AG08396 (cell line): Measurements from ENCODE around the gene HMOX2.

Experiments used
- DNase-seq: peaks from one replicate; pipeline ENCODE4 v3.0.0; 2012; ENCODE audit warnings: low spot score, mixed read lengths

The HMOX2 gene

DNA sequence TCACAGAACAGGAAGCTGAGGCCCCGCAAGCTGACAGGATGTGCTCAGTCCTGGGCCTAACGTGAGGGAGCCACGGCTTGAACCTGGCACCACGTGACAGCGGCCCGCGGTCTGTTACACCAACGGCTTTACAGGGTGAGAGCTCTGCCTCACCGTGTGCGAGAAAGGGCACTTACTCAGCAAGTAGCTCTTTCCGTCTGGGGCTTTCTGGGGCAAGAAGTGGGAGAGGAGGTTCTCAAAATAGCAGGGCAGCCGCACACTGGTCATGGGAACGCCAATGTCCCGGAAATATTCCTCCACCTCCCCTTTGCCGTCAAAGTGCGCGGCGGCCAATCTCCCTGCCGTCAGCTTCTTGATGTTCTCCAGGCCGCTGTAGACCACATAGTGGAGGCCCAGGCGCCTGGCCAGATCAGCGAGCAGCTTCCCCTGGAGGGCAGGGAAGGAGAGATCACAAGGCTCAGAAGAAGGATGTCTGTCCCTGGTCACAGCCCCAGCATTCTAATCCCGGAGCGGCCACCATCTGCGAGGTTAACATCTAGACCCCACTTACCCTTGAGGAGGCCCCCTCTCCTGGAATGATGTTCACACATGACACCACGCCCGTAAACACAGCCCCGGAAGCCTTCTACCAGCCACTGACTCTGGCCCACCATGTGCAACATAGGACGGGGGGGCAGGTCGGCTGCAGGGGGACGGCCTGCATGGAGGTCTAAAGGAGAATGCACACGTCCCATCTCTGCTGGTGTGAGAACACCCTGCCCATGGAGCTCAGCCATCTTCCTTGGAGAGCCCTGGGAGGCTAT is 10.0 kb upstream of the HMOX2 start:
- no peak for DNase-seq

DNA sequence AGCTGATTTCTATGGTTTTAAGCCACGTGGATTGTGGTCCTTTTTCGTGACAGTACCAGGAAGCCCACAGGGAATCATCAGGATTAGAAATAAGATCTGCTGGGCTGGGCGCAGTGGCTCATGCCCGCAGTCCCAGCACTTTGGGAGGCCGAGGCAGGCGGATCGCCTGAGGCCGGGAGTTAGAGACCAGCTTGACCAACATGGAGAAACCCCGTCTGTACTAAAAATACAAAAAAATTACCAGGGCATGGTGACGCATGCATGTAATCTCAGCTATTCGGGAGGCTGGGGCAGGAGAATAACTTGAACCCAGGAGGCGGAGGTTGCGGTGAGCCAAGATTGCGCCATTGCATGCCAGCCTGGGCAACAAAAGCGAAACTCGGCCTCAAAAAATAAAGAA is 8.3 kb upstream of the HMOX2 start:
- DNase-seq, result no peak

- DNase-seq, result no peak
Observed at GRCh38 chr16:4468972-4469371, 7.2 kb upstream of the HMOX2 start.

GRCh38 chr16:4471869-4472268 is 4.3 kb upstream of the HMOX2 start:
- DNase-seq, result no peak

DNA sequence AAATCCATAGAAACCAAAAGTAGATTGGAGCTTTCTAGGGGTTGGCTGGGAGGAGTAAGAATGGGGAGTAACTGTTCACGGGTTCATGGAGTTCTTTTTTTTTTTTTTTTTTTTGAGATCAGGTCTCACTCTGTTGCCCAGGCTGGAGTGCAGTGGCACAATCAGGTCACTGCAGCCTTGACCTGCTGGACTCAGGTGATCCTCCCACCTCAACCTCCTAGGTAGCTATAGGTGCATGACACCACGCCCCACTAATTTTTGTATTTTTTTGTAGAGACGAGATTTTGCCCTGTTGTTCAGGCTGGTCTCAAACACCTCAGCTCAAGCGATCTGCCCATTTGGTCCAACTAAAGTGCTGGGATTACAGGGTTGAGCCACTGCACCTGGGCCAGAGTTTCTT is 3.3 kb upstream of the HMOX2 start:
- no peak for DNase-seq

DNA sequence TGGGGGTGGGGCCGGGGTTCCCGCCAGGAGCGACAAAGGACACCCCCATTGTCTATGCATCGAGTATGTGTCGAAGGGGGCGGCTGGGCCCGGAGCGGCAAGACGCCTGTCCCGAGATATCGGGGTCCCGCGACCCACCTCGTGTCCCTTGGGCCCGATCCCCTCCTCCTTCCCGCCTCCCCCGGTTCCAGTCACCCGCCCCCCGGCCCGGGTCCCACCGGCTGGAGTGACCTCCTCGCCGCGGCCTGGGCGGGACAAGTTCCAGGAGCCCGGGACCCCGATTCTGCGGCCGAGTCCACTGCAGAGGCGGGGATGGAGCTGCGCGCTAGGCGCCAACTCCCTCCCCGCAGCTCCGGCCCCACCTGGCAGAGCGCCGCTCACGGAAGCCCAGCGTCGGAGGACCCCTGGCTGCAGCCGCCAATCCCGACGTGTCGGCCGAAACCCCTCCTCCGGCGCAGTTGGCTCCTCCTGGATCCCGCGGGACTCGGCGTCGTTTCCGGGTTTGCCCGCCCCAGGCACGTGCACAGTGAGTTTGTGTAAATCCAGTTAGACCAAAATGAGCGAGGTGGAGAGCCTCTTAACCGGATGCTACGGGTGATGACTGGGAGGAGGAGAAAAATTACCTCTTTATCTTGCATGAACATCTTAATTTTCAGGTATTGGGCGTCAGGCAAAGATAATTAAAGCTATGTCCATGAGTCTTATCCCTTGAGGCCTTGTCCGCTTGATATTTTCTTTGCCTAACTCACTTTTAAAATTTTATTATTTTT is 1.8 kb upstream of the HMOX2 start, which contains the start of gene NMRAL1:
Gene NMRAL1, minus strand, starts transcription at position 434 of the 770 bp plus-strand sequence. CDS start 493 bp downstream, outside the sequence.
- DNase-seq, result peak; percentile 88

GRCh38 chr16:4477966-4478365 is 1.8 kb downstream of the HMOX2 start:
- DNase-seq, result no peak

GRCh38 chr16:4481526-4481925 is 5.3 kb downstream of the HMOX2 start:
- DNase-seq, result no peak

GRCh38 chr16:4481963-4482362 is 5.8 kb downstream of the HMOX2 start:
- no peak for DNase-seq

GRCh38 chr16:4486126-4486893 is 10.1 kb downstream of the HMOX2 start:
- DNase-seq, result no peak

- no peak for DNase-seq
Observed at GRCh38 chr16:4487955-4488498, 11.8 kb downstream of the HMOX2 start.

- no peak for DNase-seq
Observed at GRCh38 chr16:4488499-4488967, 12.3 kb downstream of the HMOX2 start.

DNA sequence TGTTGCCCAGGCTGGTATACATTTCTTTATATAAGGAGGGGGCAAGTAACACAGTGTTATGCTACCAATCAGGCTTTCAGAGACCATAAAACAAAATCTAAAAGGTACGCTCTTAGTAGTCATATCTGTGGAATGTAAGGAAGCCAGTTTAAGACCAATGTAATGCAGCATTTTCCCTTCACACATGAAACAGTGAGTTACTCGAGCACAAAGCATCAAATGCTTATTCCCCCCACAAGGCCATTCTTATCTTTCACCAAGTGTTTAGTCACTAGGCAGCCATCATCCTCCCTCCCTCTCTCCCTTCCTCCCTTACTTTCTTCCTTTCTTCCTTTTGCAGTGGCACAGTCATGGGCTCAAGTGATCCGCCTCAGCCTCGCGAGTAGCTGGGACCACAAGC is 12.8 kb downstream of the HMOX2 start:
- DNase-seq, result peak; percentile 65

DNA sequence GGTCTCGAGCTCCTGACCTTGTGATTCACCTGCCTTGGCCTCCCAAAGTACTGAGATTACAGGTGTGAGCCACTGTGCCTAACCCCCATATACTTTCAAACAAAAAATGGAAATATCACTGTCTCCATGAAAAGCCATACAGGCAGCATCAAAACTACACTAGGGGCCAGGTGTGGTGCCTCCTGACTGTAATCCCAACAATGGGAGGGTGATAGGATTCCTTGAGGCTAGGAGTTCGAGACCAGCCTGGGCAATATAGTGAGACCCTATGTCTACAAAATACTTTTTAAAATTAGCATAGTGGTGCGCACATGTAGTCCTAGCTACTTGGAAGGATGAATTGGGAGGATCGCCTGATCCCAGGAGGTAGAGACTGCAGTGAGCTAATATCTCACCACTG is 15.7 kb downstream of the HMOX2 start:
- no peak for DNase-seq

DNA sequence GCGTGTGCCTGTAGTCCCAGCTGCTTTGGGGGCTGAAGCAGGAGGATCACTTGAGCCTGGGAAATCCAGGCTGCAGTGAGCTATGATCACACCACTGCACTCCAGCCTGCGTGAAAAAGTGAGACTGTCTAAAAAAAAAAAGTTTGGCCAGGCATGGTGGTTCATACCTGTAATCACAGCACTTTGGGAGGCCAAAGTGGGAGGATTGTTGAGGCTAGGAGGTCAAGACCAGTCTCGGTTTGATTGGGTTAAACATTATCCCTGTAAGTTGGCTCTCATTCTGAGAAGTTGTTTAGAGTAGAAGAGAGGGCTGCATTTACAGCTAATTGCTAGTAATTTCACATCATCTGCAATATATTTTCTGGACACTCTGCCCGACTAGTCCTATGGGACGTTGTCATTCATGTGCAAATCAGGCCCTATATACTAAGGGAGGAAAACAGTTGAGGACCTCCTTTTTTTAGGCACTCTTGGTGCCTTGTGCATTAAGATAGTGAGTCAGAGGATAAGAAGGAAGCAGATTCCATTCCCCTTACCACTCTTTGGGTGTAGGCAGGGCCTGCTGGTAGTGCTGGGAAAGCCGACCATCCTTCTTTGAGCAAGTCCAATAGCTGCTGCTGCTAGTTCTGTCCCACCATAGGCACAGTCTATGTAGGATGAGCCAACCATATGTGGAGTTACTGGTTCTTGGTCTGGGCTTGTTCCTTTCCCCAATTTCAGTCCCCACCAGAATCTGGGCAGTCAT is 18.7 kb downstream of the HMOX2 start:
- DNase-seq, result peak; percentile 56

GRCh38 chr16:4495766-4496165 is 19.6 kb downstream of the HMOX2 start:
- DNase-seq, result no peak

GRCh38 chr16:4496305-4496704 is 20.1 kb downstream of the HMOX2 start:
- peak; percentile 45 for DNase-seq

DNA sequence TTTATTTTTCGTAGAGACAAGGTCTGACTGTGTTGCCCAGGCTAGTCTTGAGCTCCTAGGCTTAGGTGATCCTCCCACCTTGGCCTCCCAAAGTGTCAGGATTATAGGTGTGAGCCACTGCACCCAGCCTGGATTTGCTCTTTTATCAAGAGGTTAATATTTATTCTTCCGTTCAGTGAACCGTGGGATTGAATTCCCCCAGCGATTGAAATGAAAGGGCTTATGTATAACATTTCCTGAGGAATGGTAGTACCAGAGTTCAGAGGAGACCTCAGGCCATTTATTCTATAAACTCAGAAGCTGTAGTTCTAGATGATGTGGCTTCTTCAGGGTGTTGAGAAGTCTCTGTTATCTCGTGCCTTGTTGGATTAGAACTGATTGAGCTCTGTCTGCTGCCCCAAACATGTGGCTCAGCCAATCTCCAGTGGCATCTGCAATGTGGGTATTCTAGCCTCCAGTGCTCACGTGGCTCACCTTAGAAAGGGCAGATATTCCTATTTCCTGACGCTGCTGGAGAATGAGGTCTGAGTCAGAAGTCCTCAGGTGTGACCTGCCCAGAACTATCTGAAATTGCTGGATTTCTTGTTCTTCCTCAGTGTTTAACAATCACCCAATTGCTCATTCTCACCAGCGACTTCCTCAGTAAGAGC is 22.5 kb downstream of the HMOX2 start:
- DNase-seq, result no peak

GRCh38 chr16:4499196-4499555 is 23.0 kb downstream of the HMOX2 start:
- DNase-seq, result no peak

DNA sequence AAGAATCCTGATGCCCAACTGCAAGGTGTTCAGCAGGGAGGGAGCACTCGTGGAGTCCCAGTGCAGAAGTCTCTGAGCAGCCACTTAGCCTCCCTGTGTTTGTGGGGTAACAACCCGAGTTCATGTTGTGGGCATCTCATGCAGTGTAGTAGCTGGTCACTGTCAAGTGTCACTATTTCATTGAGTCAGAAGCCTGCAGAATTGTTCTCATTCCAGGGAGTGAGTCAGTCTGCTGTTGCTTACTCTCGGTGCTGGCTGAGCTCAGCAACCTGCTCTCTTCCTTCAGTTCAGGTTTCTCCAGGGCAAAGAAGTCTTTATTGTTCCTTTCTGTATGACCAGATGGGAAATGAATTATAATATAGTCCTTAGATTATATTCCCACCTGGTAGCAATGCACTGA is 24.1 kb downstream of the HMOX2 start:
- DNase-seq, result peak; percentile 87

GRCh38 chr16:4501071-4501478 is 24.9 kb downstream of the HMOX2 start:
- no peak for DNase-seq
